NK-92 treated with Interleukin-12 subunit alpha and Interleukin-12 subunit beta, amount 100 ng/mL, for 24 hours (cell line): ENCODE results near the gene ATG3.
"Not testable (repeated sequence)": the region's sequence is repeated elsewhere in the genome, so short reads cannot be mapped to it uniquely, and the experiment has no call there.

ENCODE experiments used
- DNase-seq: peaks from one replicate; lab custom pipeline; 2025; lab: John Stamatoyannopoulos, UW

The ATG3 gene

DNA sequence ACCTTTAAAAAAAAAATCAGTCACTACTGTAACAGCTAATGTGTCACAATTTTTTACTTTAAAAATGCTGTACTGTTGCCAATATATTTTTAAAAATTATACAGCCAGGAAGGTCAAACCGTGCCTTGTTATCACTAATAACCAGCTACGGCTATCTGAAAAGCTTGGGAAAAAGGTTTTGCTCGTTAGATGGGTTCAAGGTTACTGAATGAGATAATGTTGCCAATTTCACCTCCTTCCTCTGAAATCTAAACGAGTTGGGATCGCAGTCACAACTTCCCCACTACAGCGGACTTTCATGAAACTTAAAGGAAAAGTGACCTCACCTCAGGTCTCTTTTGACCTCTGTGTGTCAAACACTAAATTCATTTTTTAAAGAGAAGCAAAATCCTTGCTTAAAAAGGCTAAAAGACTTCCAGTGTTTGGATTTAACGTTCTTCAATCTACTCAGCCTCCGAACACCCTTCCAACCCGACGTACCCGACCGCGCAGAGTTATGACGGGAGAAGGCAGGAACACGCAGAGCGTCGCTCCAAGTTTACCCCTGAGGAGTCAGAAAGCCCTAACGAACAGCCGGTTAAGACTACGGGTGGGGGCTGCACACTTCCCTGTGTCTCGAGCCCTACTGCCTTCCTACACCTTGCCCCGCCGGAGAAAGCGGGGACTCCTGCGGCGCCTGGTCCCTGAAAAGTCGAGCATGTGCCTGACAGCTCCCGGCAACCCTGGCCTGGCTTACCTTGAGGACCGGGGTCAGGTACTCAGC is 860 bp downstream of the ATG3 start:
- DNase-seq = no peak

DNA sequence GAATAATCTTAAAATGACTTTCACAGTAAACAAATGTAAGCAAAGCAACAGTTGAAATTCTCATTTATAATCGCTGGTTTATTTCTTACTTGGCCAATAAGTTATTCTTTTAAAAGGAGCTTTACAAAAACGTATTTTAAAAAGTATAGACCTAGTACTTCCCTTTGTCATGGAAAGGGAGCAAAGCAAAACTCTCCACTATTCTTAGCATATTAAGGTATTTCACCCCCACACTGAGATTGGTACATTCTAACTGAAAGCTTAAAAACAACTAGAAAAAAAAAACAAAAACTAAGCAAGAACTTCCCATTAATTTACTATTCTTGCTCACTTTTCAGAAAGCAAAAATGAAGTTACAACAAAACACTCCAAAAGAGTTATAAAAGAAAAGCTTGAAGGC is 1.5 kb downstream of the ATG3 start:
- DNase-seq = no peak

DNA sequence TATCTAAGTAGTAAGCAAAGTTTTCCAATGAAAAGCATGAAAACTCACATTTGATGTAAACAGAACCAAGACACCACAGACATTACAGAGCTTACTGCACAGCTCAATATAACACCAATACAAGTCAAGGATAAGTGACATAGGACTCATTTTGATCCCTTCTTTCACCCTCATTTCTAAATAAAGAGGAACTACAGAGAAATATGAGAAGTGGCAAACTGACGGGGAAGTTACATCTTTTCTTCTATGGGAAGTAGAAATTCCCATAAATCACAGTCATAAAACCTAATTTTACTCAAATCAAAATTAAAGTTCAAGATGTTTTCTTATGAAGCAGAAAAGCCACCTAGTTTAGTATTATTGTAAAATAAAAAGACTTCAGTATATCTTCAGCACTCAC is 3.8 kb downstream of the ATG3 start:
- no peak for DNase-seq

DNA sequence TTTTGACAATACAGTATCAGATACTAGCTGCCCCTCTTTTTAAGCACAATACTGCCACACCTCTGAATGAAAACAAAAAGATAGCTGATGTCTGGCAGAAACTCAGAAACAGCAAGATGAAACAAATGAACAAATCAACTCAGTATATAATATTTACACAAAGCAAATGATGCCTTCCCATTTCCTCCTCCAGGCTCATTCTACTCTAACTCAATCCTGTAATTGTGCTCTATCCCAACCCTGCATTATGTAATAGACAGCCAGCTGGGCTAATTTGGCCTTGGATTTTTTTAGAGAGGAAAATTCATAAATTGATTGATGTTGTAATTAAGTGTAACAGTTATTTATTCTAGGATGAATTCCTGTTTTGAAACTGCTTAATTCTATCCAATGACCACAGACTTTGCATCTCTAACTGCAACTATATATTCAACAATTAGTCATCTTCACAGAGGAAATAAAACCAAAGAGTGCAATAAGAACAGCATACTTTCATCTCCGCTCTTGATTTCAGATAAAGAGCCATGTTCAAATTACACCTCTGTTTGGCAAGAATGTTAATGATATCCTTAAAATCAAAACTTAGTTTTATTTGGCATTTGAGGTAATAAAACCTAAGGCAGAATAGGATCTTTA is 6.1 kb downstream of the ATG3 start:
- DNase-seq = no peak

DNA sequence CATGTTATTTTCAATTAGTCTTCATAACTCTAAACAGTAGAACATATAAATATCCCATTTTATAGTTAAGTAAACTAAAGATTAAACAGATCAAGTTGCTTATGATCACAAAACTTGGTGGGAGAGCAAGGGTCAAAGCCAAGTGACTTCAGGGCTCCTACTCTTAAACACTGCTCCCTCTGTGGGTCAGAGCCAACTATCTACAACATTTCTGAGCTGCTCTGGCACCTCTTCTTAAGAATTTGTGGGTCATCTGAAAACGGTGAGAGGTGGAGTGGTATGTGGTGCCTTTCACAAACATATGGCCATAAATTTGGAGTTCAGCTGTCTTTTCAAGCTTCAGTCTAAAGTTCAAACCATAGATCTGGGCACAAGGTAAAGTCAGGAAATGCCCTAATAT is 10.9 kb downstream of the ATG3 start:
- DNase-seq = no peak

DNA sequence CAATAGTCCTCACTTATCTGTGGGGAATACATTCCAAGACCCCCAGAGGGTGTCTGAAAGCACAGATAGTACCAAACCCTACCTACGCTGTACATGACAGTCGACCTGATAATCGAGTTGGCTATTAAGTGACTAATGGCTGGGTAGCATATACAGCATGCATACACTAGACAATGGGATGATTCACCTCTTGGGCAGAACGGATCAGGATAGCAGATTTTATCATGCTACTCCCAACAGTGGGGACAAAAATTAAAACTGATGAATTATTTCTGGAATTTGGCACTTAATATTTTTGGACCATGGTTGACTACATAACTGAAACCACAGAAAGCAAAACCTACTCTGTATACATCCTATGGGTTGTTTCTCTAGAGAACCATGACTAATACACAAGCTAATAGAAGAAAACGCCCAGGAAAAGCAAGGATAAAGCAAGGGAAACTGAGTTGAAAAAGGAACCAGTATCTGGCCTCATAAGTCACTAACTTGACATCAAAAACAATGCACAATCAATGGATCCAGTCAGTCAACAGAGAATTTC is 15.5 kb downstream of the ATG3 start:
- DNase-seq = no peak

DNA sequence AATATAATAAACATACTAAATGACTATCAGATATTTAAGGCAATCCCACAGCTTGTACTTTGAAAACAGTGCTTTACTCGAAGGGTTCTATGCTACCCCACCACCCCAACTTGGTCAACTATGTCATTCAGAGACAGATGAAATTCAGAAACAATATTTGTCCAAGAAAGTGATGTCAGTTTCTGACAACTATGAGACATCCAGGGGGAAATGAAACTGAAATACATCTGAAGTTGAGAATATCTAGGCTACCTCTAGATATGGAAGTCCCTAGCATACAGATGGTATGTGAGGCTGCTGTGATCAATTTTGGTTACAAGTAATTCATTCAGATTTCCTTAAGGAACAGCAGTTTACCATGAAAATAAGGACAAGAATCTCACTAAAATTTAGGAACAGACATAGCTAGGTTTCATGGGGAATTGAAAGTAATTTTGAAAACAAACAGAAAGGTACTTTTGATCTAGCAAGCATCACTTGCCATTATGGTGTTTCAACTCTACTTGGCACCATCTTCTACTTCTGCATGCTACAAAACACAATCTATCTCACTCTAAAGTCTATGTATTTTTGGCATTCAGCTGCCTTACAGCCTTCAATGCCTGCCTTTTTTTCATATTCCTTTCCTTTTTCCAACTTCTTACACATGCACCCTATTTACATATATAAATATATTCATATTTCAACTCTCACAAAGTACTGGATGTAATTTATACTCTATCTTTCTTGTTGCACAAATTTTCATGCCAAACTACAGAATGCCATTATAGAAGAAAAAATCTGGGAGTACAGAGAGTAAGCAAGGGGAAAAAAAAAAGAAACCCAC is 21.7 kb downstream of the ATG3 start:
- DNase-seq = no peak

DNA sequence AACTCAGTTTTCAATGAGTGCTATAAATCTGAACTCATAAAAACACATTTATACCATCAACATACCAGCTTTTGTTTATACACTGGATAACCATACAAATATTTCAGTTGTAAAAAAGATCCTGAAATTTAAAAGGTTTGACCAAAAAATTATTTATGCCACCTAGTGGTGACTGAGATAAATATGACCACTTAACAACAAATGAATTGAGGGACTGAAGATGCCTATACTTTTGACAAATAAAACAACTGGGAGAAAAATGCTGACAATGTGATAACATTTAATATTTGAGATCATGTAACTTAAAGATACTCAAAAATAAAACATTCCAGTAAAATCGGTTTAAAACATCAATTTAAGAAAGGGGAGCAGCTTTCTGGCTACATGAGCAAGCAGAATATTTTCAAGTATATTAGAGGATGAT is 30.4 kb downstream of the ATG3 start:
- no peak for DNase-seq

DNA sequence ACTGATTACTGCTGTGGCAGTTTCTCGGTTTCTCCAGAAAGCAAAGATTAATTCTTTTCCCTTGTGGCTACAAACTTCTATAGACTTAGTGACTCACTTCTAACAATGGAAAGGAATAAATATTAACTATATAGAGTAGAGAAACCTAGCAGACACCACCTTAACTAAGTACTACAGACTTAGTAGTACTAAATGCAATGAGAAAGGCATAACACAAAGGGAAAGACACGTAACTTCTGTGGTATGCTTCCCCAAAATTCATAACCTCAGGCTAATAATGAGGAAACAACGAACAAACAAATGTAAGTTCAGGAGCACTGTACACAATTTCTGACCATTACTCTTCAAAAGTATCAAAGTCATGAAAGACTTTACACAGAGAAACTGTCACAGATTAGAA is 31.2 kb downstream of the ATG3 start:
- no peak for DNase-seq

DNA sequence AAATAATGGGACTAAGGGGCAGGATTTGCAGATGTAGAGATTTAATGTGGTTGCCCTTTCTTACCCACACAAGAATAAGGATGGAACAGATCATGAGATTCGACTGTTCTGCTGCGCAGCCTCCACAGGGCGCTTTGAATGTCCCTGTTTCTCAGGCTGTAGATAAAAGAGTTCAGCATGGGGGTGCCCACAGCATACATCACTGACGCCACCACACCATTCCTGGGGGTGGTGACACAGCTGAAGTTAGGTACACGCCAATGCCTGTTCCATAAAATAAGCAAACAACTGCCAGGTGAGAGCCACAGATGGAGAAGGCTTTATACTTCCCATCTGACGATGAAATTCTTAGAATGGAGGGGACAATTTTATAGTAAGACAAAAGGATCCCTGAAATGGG is 37.6 kb downstream of the ATG3 start:
- DNase-seq = not testable (repeated sequence)

DNA sequence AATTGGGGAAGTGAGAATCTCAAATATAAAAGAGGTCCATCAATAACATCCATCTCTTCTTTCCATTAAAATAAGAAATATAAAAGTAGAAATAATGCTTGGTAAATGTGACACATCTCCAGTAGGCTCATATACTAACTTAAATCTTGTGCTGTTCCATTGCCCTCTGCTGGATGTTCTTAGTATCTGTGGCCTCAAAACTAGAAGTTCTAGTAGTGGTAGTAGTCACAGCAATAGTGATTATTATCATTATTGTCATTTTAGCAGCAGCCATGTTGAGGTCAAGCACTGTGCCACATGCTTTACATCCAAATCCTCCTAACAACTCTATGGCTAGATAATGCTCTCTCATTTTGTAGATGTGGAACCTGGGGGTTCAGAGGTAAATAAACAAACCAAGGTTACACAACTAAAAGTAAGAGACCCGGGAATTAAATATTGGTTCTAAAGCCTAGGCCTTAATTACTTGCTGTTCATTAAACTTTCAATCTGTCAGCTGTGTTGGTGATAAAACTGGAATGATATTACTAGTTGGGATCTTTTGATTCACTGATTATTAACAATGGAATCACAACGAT is 42.2 kb downstream of the ATG3 start:
- DNase-seq = no peak

DNA sequence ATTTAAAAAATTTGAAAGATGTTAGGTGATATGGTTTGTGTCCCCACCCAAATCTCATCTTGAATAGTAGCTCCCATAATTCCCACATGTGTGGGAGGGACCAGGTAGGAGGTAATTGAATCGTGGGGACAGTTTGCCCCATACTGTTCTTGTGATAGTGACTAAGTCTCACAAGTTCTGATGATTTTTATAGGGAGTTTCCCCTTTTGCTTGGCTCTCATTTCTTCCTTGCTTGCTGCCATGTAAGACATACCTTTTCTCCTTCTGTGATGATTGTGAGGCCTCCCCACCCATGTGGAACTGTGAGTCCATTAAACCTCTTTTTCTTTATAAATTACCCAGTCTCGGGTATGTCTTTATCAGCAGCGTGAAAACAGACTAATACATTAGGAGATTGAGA is 42.8 kb downstream of the ATG3 start:
- DNase-seq = not testable (repeated sequence)

DNA sequence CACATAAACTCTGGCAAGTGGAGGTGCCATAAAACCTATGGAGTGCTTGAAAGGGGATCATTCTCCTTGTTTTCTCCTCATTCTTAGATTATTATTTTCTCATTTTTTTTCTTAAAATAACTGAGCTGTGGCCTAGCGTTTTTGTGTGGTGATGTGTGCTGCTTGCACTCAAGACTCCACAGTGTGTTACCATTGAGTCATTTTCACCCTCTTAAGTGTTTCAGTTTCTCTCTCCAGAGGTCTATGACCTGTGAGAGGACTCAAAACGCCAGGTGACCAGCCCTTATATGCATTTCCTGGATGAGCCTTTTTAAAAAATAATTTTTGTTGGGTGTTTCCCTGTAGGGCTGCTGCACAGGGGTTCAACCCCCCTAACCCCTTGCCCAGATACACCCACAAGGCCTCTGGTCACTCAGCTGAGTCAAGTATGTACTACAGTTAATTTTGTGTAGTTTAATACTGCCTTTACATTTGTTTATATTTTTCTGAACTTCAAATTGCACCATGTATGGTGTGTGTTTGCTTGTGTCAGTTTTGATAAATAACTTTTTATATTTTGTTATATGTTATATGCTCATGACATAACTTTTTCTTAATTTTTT is 47.1 kb downstream of the ATG3 start:
- peak; percentile 17 for DNase-seq

DNA sequence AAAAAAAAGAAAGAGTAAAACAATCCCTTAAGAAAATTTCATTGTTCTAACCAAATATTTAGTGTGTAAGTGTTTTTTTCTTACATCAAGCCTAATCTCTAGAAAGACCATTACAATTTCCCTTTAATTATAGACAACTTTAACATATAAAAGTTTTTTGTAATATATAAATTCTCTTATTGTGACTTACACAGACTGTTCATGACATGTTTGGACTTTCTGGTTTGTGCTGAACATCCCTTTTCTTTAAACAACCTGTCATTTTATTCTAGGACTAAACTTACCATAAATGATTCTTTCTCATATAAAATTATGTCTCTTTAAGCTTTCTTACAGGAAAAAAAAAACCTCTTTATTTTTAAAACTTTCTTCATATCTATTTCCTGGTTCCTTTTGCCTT is 49.4 kb downstream of the ATG3 start:
- no peak for DNase-seq

DNA sequence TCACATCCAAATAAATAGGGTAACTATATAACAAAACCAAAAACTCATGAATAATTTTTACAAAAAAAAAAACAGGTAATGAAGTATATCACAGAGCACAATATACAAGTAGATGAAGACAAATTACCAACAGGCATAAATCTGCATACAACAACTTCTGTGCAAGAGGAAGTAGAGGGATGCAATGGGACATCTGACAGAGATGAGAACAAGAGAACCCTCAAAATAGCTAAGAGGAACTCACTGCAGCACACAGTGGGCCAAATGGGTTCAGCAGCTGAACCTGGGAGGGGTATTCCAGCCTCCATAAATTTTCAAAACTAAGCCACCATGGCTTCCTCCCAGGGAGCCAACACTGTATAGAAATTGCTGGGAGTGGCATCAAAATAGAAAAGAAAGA is 52.9 kb downstream of the ATG3 start:
- no peak for DNase-seq

DNA sequence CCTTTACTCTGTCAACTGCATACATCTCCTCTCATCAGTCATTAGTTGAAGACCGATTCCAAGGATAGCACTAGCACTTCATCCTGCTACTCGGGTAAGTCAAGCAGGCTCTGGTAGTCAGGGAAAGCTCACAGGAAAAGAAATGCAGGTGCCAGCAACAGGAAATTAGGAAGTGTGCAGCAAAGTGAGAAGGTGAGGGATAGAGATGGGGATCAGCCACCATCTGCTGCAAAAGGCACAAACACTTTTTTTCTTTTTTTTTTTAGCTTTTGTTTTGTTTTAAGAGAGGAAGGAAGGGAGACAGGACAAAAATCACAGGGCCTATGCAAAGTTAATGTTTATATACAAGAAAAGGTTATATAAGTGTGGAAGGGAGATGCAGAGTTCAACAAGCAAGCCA is 53.5 kb downstream of the ATG3 start:
- DNase-seq = no peak

DNA sequence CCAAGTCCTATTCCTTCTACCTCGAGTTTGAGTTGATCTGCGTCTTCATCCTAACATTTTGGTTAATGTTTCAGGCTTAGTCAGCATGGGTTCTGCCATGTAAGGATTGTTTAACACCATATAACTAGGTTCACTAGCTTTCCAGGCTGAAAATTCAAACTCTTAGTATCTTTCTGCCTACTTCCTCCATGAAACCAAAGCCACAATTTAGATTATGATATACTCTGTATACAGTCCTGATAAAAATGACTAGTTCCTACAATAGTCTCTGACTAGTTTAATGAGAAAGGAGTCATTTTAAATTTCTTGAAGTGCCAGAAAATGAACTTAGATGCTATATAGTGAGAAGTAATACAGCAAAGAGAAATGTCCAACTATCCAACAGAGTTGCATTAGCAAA is 55.9 kb downstream of the ATG3 start:
- no peak for DNase-seq

DNA sequence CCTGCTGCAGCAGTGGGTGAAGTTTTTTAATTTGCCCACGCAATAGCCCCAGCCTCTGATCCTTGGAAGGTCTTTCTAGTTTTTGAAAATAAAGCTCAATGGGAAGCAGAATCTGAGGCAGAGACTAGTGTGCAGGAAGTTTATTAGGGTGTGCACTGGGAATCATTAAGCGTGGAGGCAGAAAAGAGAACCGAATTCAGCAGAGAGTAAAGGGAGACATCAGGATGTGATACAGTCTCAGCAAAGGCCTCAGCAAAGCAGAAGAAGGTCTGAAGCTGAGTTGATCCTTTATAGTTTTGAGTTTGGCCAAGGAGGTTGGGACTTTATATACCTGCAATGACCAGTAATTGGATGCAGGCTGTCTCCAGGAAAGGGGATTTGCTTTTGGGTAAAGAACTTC is 57.6 kb downstream of the ATG3 start:
- no peak for DNase-seq

DNA sequence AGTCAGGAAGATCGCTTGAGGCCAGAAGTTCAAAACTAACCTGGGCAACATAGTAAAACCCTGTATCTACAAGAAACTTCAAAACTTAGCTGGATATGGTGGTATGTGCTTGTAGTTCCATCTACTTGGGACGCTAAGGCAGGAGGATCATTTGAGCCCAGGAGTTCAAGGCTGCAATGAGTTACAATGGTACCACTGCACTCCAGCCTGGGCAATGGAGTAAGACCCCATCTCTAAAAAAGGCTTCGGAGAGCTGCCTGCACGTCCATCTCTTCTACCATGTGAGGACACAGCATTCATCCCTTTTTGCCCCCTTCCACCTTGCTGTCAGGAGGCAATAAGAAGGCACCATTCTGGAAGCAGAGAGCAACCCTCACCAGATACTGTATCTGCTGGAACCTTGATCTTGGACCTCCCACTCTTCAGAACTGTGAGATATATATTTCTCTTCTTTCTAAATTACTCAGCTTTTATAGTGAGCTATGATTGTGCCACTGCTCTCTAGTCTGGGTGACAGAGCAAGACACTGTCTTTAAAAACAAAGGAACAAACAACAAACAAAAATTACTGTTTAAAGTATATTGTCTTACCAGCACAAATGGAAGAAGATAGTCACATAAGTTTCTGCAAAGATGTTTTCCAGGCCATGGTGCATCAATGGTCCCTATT is 58.3 kb downstream of the ATG3 start:
- DNase-seq = no peak

DNA sequence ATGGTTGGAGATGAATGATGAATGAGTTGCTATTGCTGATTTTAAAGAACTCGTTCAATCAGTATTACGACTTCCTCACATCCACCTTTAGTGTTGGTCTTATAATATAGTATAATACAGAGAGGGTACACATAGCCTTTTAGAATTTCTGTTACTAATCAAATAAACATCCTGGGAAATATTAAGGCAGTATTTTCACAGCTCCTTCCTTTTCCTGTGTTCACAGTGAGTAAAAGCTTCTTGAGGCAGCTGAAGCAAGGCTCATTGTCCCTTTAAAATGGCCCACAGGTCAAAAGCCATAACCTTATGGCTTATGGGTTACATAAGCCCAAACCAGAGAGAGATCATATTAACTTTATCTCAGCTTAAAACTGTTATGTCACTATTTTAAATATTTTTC is 61.1 kb downstream of the ATG3 start:
- no peak for DNase-seq

DNA sequence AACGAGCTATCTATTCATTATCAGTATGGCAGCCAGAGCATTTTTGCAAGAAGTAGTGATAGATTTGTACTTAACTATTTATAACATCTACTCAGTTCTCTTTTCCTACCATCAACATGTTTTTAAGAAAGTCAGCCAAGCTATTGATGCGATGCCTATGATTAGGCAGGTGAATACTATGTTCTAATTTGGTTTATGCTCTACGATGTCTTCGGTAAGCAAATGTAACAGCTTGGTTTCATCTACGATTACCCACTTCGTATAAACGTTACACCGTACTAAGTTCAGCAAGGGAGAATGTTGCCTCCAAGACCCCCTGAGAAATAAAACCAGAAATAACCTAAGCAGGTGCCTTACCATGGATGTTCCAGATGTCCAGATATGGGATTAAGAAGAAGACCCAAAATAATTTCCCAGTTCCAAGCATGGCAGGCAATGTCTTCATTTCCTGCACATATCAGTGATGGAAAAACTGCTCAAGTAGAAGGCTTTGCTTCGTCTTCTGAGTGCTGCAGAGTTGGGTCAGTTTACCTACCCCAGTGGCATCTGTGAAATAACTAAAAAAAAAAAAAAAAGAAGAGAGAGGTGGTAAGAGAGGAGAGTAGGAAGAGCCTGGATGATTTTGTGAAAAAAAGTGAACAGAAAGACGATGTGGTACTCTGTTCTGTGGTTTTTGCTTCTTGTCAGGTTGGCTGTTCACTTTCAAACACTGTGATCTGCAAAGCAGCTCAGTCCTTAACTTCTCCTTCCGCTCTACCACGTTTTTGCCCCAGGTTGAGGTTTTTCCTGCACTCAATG is 62.6 kb downstream of the ATG3 start, which contains the start of gene BTLA:
TSS of gene BTLA (minus strand) at position 559 of the 798 bp plus-strand sequence. CDS start at position 445, 114 bp downstream.
- DNase-seq = no peak
